H9 (cell line): ENCODE results near the gene MYH15. TPM values are rescaled to one million over a fixed set of nuclear protein-coding genes. Genes with fewer than 3 reads are reported as not detected.
A peak's percentile ranks its signal among the peaks of the same experiment; 100 is the strongest.

Source experiments
- DNase-seq: peaks from one replicate; pipeline ENCODE4 v3.0.0-alpha.2; 2017
- H2AFZ ChIP-seq: one replicate; pipeline ENCODE4 v1.6.1; 2013; ENCODE audit warnings: mild to moderate bottlenecking, low read length, control low read depth, moderate library complexity
- H2AK5ac ChIP-seq: 2 replicates; pipeline ENCODE4 v1.6.1; 2013; ENCODE audit warnings: low read length, control low read depth, mixed read lengths; ENCODE audit not compliant: insufficient read length
- H2BK120ac ChIP-seq: one replicate; pipeline ENCODE4 v1.6.1; 2013; ENCODE audit warnings: low read depth, mild to moderate bottlenecking, low read length, control low read depth, inconsistent platforms; ENCODE audit not compliant: poor library complexity, severe bottlenecking
- H2BK12ac ChIP-seq: 2 replicates; pipeline ENCODE4 v1.6.1; 2013; ENCODE audit warnings: low read length, control low read depth, mixed read lengths, low read depth; ENCODE audit not compliant: insufficient read length
- H2BK15ac ChIP-seq: 2 replicates; pipeline ENCODE4 v1.6.1; 2013; ENCODE audit warnings: low read depth, low read length, control low read depth
- H2BK20ac ChIP-seq: one replicate; pipeline ENCODE4 v1.6.1; 2013; ENCODE audit warnings: low read depth, mild to moderate bottlenecking, low read length, control low read depth, inconsistent platforms; ENCODE audit not compliant: poor library complexity, severe bottlenecking
- H2BK5ac ChIP-seq: 2 replicates; pipeline ENCODE4 v1.6.1; 2013; ENCODE audit warnings: low read length, control low read depth, mixed read lengths; ENCODE audit not compliant: insufficient read length
- H3K14ac ChIP-seq: 2 replicates; pipeline ENCODE4 v1.6.1; 2013; ENCODE audit warnings: low read length, control low read depth; ENCODE audit not compliant: insufficient read depth
- H3K18ac ChIP-seq: 2 replicates; pipeline ENCODE4 v1.6.1; 2013; ENCODE audit warnings: low read depth, mild to moderate bottlenecking, mixed read lengths, low read length, control low read depth; ENCODE audit not compliant: insufficient read length
- H3K23ac ChIP-seq: 2 replicates; pipeline ENCODE4 v1.6.1; 2013; ENCODE audit warnings: low read length, control low read depth, mixed read lengths, low read depth; ENCODE audit not compliant: insufficient read length
- H3K23me2 ChIP-seq: 2 replicates; pipeline ENCODE4 v1.6.1; 2013; ENCODE audit warnings: low read depth, mild to moderate bottlenecking, mixed read lengths, low read length, control low read depth; ENCODE audit not compliant: insufficient read length, poor library complexity, severe bottlenecking
- H3K27ac ChIP-seq: 2 replicates; pipeline ENCODE4 v1.5.1; 2013; ENCODE audit warnings: low read length, control low read depth, mixed read lengths, low read depth; ENCODE audit not compliant: insufficient read length
- H3K27me3 ChIP-seq: 2 replicates; pipeline ENCODE4 v1.6.1; 2013; ENCODE audit warnings: low read length, control low read depth, inconsistent platforms; ENCODE audit not compliant: insufficient read depth
- H3K4ac ChIP-seq: 2 replicates; pipeline ENCODE4 v1.6.1; 2013; ENCODE audit warnings: low read depth, mild to moderate bottlenecking, control low read depth, inconsistent platforms, low read length, moderate library complexity
- H3K4me1 ChIP-seq: 2 replicates; pipeline ENCODE4 v1.6.1; 2013; ENCODE audit warnings: low read length, control low read depth, inconsistent platforms; ENCODE audit not compliant: insufficient read depth
- H3K4me2 ChIP-seq: 2 replicates; pipeline ENCODE4 v1.6.1; 2013; ENCODE audit warnings: low read length, control low read depth, mixed read lengths; ENCODE audit not compliant: insufficient read length, insufficient read depth
- H3K56ac ChIP-seq: 2 replicates; pipeline ENCODE4 v1.6.1; 2013; ENCODE audit warnings: low read depth, mild to moderate bottlenecking, mixed read lengths, low read length, control low read depth; ENCODE audit not compliant: insufficient read length
- H3K79me1 ChIP-seq: 2 replicates; pipeline ENCODE4 v1.6.1; 2013; ENCODE audit warnings: low read depth, mild to moderate bottlenecking, moderate library complexity, low read length, control low read depth, inconsistent platforms; ENCODE audit not compliant: insufficient read depth, poor library complexity, severe bottlenecking
- H3K79me2 ChIP-seq: 2 replicates; pipeline ENCODE4 v1.6.1; 2013; ENCODE audit warnings: low read length, control low read depth, inconsistent platforms; ENCODE audit not compliant: insufficient read depth
- H3K9ac ChIP-seq: 2 replicates; pipeline ENCODE4 v1.6.1; 2013; ENCODE audit warnings: low read length, control low read depth, mixed read lengths; ENCODE audit not compliant: insufficient read length; ENCODE audit errors: extremely low read depth
- H3K9me3 ChIP-seq: one replicate; pipeline ENCODE4 v1.6.1; 2013; ENCODE audit warnings: low read depth, low read length, inconsistent platforms; ENCODE audit not compliant: control insufficient read depth
- H3T11ph ChIP-seq: one replicate; pipeline ENCODE4 v1.6.1; 2013; ENCODE audit warnings: mild to moderate bottlenecking, low read length, control low read depth, inconsistent platforms
- H4K20me1 ChIP-seq: one replicate; pipeline ENCODE4 v1.6.1; 2013; ENCODE audit not compliant: control insufficient read depth, insufficient read length, insufficient read depth
- H4K5ac ChIP-seq: 2 replicates; pipeline ENCODE4 v1.6.1; 2013; ENCODE audit warnings: low read depth, mild to moderate bottlenecking, mixed read lengths, low read length, control low read depth; ENCODE audit not compliant: insufficient read length
- H4K8ac ChIP-seq: replicated peaks from 2 replicates; pipeline ENCODE4 v1.6.1; 2013; ENCODE audit warnings: low read length, control low read depth, mixed read lengths, low read depth; ENCODE audit not compliant: insufficient read length
- H4K91ac ChIP-seq: 2 replicates; pipeline ENCODE4 v1.6.1; 2013; ENCODE audit warnings: low read depth, mild to moderate bottlenecking, moderate library complexity, mixed read lengths, low read length, control low read depth; ENCODE audit not compliant: insufficient read length
- H3K27ac Mint-ChIP-seq, 3 experiments: 2 replicates in 2 of 3; 3 replicates in 1 of 3; pipeline ENCODE4 v1.8.0; 2020 to 2021; ENCODE audit warnings: mixed read lengths in 3 of 3, mild to moderate bottlenecking in 1 of 3, moderate library complexity in 1 of 3
- H3K27me3 Mint-ChIP-seq: 2 replicates; pipeline ENCODE4 v1.8.0; 2021; ENCODE audit warnings: low read depth, mild to moderate bottlenecking, moderate library complexity, mixed read lengths
- H3K36me3 Mint-ChIP-seq, 3 experiments: 2 replicates in 2 of 3; 3 replicates in 1 of 3; pipeline ENCODE4 v1.8.0; 2020 to 2021; ENCODE audit warnings: low read depth in 3 of 3, mixed read lengths in 3 of 3; ENCODE audit not compliant: insufficient read depth in 1 of 3
- H3K4me1 Mint-ChIP-seq, 2 experiments: 2 replicates each; pipeline ENCODE4 v1.8.0; 2020; ENCODE audit warnings: mixed read lengths in 2 of 2
- H3K4me3 Mint-ChIP-seq, 2 experiments: 2 replicates in 1 of 2; 3 replicates in 1 of 2; pipeline ENCODE4 v1.8.0; 2020 to 2021; ENCODE audit warnings: mild to moderate bottlenecking in 2 of 2, mixed read lengths in 2 of 2, moderate library complexity in 1 of 2
- H3K9me3 Mint-ChIP-seq, 2 experiments: 2 replicates in 1 of 2; 3 replicates in 1 of 2; pipeline ENCODE4 v1.8.0; 2020; ENCODE audit warnings: mild to moderate bottlenecking in 2 of 2, mixed read lengths in 2 of 2, moderate library complexity in 1 of 2
- CTCF ChIP-seq: fragments of 200-600 bp; sonication (generic); conservative IDR thresholded peaks from 3 replicates; pipeline ENCODE4 v1.8.0; 2021; ENCODE audit warnings: antibody characterized with exemption, mild to moderate bottlenecking
- WGBS: extraction: QIAGEN DNeasy Blood & Tissue Kit; methylation state at CpG from one replicate; pipeline ENCODE4 v1.1.7; 2013; ENCODE audit warnings: missing lambda C conversion rate, low lambda C conversion rate, mixed read lengths; ENCODE audit not compliant: insufficient read length; ENCODE audit errors: extremely low coverage; 5-methylcytosine and 5-hydroxymethylcytosine counted together
- total RNA-seq: library from RNA; stranded (reverse); gene quantifications from 2 replicates; pipeline ENCODE4 v1.2.1, GENCODE V29; 2021

Gene MYH15
- total RNA-seq, 1 experiment from 2014 or later: 0.13 TPM

- Histone ChIP-seq H3K14ac (no peak overlapping the region), H2BK15ac (no peak overlapping the region), H3K56ac (no peak overlapping the region), H3K79me2 (no peaks in the 10 kb centered on the region), H3K79me1 (no peaks in the 10 kb centered on the region), H3T11ph (no peak overlapping the region), H3K27ac (no peak overlapping the region), H2BK120ac (no peak overlapping the region), H3K23me2 (no peaks in the 10 kb centered on the region), H3K9me3 (no peaks in the 10 kb centered on the region), H2BK5ac (no peak overlapping the region), H2BK20ac (no peak overlapping the region), H4K91ac (no peak overlapping the region), H4K20me1 (no peaks in the 10 kb centered on the region), H3K18ac (no peak overlapping the region), H3K4me2 (no peak overlapping the region), H4K8ac (no peak overlapping the region), H3K27me3 (no peaks in the 10 kb centered on the region), H3K4me1 (no peaks in the 10 kb centered on the region), H2AFZ (peak overlapping the region; percentile 26), H4K5ac (no peak overlapping the region), H3K4ac (no peak overlapping the region), H2AK5ac (no peak overlapping the region), H3K9ac (no peak overlapping the region), H3K23ac (no peak overlapping the region), H2BK12ac (no peak overlapping the region)
- no peaks in the 10 kb centered on the region; a peak in 1 of 4 replicates for H3K4me1 Mint-ChIP-seq
- DNase-seq: no peak
- no peak overlapping the region for H3K4me3 Mint-ChIP-seq
- no peak overlapping the region for H3K27ac Mint-ChIP-seq
- H3K9me3 Mint-ChIP-seq: no peaks in the 10 kb centered on the region
- WGBS: no CpG with 5 or more reads among the region's 2 CpGs
- no peak for TF ChIP-seq CTCF
- H3K27me3 Mint-ChIP-seq: no peaks in the 10 kb centered on the region
- H3K36me3 Mint-ChIP-seq: no peaks in the 10 kb centered on the region
These were observed 47.5 kb downstream of the MYH15 start for GRCh38 chr3:108462899-108463298.
